ENCODE results near the gene TRIM45.
A peak's percentile ranks its signal among the peaks of the same experiment; 100 is the strongest.

Gene TRIM45

DNA sequence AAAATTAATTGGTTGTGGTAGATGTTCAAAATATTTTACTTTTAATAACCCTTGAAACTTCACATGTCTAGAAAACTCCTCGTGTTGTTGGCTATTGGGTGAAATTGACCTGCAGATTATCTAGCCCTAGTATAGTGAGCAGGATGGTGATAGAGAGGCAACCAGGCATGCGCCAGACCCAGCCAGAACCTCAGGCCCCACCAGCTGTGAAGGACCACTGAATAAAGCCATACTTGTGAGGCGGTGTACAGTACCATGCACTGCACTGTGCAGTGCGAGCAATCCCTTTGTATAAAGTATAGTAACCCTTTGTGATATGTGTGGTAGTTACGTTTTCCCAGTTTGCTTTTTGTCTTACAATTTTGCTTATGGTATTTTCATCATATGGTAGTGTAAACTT lies 53.0 kb downstream of the TRIM45 start:
- TF ChIP-seq, protein P1, sequence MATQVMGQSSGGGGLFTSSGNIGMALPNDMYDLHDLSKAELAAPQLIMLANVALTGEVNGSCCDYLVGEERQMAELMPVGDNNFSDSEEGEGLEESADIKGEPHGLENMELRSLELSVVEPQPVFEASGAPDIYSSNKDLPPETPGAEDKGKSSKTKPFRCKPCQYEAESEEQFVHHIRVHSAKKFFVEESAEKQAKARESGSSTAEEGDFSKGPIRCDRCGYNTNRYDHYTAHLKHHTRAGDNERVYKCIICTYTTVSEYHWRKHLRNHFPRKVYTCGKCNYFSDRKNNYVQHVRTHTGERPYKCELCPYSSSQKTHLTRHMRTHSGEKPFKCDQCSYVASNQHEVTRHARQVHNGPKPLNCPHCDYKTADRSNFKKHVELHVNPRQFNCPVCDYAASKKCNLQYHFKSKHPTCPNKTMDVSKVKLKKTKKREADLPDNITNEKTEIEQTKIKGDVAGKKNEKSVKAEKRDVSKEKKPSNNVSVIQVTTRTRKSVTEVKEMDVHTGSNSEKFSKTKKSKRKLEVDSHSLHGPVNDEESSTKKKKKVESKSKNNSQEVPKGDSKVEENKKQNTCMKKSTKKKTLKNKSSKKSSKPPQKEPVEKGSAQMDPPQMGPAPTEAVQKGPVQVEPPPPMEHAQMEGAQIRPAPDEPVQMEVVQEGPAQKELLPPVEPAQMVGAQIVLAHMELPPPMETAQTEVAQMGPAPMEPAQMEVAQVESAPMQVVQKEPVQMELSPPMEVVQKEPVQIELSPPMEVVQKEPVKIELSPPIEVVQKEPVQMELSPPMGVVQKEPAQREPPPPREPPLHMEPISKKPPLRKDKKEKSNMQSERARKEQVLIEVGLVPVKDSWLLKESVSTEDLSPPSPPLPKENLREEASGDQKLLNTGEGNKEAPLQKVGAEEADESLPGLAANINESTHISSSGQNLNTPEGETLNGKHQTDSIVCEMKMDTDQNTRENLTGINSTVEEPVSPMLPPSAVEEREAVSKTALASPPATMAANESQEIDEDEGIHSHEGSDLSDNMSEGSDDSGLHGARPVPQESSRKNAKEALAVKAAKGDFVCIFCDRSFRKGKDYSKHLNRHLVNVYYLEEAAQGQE (IDR thresholded peaks at IDR 0.05; ENCODE audit: insufficient replicate concordance, low read depth) = no peak
- TF ChIP-seq SPI1 (IDR thresholded peaks at IDR 0.05; ENCODE audit: borderline replicate concordance, low read depth) = no peak
- TF ChIP-seq, protein P2, sequence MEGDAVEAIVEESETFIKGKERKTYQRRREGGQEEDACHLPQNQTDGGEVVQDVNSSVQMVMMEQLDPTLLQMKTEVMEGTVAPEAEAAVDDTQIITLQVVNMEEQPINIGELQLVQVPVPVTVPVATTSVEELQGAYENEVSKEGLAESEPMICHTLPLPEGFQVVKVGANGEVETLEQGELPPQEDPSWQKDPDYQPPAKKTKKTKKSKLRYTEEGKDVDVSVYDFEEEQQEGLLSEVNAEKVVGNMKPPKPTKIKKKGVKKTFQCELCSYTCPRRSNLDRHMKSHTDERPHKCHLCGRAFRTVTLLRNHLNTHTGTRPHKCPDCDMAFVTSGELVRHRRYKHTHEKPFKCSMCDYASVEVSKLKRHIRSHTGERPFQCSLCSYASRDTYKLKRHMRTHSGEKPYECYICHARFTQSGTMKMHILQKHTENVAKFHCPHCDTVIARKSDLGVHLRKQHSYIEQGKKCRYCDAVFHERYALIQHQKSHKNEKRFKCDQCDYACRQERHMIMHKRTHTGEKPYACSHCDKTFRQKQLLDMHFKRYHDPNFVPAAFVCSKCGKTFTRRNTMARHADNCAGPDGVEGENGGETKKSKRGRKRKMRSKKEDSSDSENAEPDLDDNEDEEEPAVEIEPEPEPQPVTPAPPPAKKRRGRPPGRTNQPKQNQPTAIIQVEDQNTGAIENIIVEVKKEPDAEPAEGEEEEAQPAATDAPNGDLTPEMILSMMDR (IDR thresholded peaks at IDR 0.05; ENCODE audit: insufficient read depth, low read length) = no peak
- TF ChIP-seq GABPA (IDR thresholded peaks at IDR 0.05; ENCODE audit: low read depth) = no peak
- TF ChIP-seq POLR2AphosphoS5 (IDR thresholded peaks at IDR 0.05; ENCODE audit: low read depth) = no peak
- no peak overlapping the region for H3K27ac ChIP-seq (replicated peaks)
- DNase-seq (ENCODE audit: low read depth in 1 of 2, low spot score in 1 of 2) = no peak
- H3K4me3 ChIP-seq (replicated peaks; ENCODE audit: insufficient read depth, low read length) = no peak overlapping the region
- no peaks in the 10 kb centered on the region for H3K27me3 ChIP-seq (ENCODE audit: insufficient read depth, poor library complexity, severe bottlenecking)

DNA sequence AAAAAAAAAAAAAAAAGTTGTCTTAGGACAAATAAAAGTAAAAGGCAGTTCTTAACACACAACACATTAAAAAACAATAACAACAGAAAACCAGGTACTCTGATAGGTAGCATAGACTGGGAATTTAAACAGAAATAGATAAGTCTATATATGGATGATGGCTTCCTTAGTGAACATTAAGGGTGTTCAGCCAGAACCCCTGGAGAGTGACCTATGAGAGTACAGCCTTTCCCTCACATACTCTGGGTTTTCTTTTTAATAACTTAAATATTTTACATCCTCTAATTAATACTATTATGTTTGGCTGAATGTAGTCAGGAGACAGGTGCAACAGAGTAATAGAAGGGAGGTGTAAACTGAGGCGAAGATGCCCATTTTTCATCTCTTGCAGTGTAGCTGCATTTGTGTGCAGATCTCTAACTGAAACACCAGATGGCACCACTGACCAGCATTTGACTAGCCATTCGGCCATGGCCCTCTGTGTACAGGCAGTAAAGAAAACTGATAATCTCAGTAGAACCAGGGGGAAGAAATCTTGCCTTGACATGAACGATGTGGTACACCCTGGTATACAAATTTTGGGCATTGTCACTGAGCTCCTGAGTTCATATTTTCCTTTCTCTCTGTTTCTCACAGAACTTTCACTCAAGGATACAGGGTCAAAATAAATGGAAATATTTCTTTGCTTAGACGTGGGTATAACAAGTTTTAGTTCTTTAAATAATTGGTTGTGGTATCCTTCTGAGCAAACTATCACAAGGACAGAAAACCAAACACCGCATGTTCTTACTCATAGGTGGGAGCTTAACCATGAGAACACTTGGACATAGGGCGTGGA lies 53.8 kb downstream of the TRIM45 start:
- no peak overlapping the region for H3K27ac ChIP-seq (replicated peaks)
- TF ChIP-seq, protein P2 (IDR thresholded peaks at IDR 0.05; ENCODE audit: insufficient read depth, low read length) = peak; percentile 62
- TF ChIP-seq SPI1 (IDR thresholded peaks at IDR 0.05; ENCODE audit: borderline replicate concordance, low read depth) = no peak
- H3K27me3 ChIP-seq (ENCODE audit: insufficient read depth, poor library complexity, severe bottlenecking) = no peaks in the 10 kb centered on the region
- no peak overlapping the region for H3K4me3 ChIP-seq (replicated peaks; ENCODE audit: insufficient read depth, low read length)
- peak in 1 of 2 experiments; percentile 43 for DNase-seq (ENCODE audit: low read depth in 1 of 2, low spot score in 1 of 2)

DNA sequence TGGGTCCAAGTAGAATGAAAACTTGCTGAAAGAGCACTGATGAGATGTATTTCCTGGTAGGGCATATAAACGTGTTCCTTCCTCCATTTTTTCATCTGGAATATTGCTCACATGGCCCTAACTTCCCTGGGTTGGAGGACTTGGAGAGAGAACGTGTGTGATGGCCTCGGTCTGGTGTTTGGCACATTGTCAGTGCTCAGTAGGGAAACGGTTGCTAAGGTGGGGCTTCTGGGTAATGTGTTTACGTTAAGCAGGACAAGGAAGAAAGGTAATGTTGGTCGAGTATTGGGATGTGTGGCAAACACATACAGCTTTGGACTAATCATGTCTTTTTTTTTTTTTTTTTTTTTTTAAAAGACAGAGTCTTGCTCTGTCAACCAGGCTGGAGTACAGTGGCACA lies 55.2 kb downstream of the TRIM45 start:
- no peak overlapping the region for H3K27ac ChIP-seq (replicated peaks)
- TF ChIP-seq SPI1 (IDR thresholded peaks at IDR 0.05; ENCODE audit: borderline replicate concordance, low read depth) (no peak), POLR2AphosphoS5 (IDR thresholded peaks at IDR 0.05; ENCODE audit: low read depth) (no peak), GABPA (IDR thresholded peaks at IDR 0.05; ENCODE audit: low read depth) (no peak)
- TF ChIP-seq, protein P1 (IDR thresholded peaks at IDR 0.05; ENCODE audit: insufficient replicate concordance, low read depth) = no peak
- H3K4me3 ChIP-seq (replicated peaks; ENCODE audit: insufficient read depth, low read length) = no peak overlapping the region
- no peaks in the 10 kb centered on the region for H3K27me3 ChIP-seq (ENCODE audit: insufficient read depth, poor library complexity, severe bottlenecking)
- DNase-seq (ENCODE audit: low read depth in 1 of 2, low spot score in 1 of 2) = no peak

DNA sequence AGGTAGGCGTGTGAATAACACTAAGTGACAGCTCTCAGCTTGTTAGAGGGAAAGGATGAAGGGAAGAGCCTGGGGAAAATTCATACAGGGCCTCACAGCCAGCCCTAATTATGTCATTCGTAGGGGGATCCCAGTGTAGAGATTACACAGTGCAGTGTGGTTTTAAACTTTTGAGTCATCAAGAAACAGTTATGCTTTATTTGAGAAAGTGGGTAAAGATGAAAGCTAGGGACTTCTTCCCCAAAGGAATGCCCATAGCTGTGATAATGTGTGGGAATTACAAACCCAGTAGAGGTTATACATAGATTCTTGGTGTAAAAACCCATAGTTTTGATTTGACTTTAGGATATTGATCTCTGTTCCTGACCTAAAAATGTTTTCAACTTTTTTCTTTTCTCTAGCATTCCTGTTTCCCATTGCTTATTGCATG lies 59.5 kb downstream of the TRIM45 start:
- no peak for DNase-seq (ENCODE audit: low read depth in 1 of 2, low spot score in 1 of 2)
- TF ChIP-seq GABPA (IDR thresholded peaks at IDR 0.05; ENCODE audit: low read depth) = no peak
- TF ChIP-seq, protein P2 (IDR thresholded peaks at IDR 0.05; ENCODE audit: insufficient read depth, low read length) = no peak
- H3K27me3 ChIP-seq (ENCODE audit: insufficient read depth, poor library complexity, severe bottlenecking) = no peaks in the 10 kb centered on the region
- no peak overlapping the region for H3K27ac ChIP-seq (replicated peaks)
- H3K4me3 ChIP-seq (replicated peaks; ENCODE audit: insufficient read depth, low read length) = no peak overlapping the region

Small RNA genes lying within 50 kb of the gene (microRNA-seq; reads per million reads assigned to microRNA genes)
- gene MIR942 = 326 reads per million, percentile 81 among the genes with 10 or more reads in this experiment

Data from HL-60 (cell line).